Suprapubic skin (tissue), 4 donors: Measurements from ENCODE around the gene ZFP3.

Source experiments
- POLR2A ChIP-seq, 2 donors: fragments of 450-650 bp; IDR thresholded peaks; one replicate each; pipeline ENCODE4 v1.6.1; 2017; ENCODE audit warnings: antibody characterized with exemption in 2 of 2, mild to moderate bottlenecking in 2 of 2, moderate library complexity in 2 of 2
- POLR2AphosphoS5 ChIP-seq, 3 donors: sonication (generic); formaldehyde crosslinking; IDR thresholded peaks; one replicate each; pipeline ENCODE4 v1.6.1; 2017; ENCODE audit warnings: antibody characterized with exemption in 3 of 3
- TF ChIP-seq, protein P1 (sequence below), 2 donors: fragments of 200-600 bp in 1 of 2; fragments of 450-650 bp in 1 of 2; sonication (generic) in 1 of 2; IDR thresholded peaks; one replicate each; pipeline ENCODE4 v1.5.1; 2016 to 2019; ENCODE audit warnings: antibody characterized with exemption in 2 of 2, mild to moderate bottlenecking in 1 of 2, moderate library complexity in 1 of 2

DNA sequence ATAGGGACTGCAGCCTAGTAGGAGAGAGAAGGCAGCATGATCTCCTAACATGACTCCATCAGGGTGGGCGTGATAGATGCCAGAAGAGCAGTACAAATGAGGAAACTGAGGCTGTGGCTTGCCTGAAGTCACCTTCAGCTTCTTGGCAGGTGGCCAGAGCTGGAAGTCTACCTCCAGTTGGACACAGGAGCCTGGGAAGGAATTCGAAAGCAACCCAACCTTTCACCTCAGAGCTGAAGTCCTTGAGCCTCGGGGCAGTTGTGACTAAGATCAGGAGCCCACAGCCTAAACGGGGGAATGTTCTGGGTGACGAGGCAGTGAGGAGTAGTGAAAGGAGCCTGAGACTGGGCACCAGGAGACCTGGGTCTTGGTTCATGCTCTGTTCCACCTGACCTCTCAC, 33.6 kb upstream of the ZFP3 start:
- TF ChIP-seq, protein P1, sequence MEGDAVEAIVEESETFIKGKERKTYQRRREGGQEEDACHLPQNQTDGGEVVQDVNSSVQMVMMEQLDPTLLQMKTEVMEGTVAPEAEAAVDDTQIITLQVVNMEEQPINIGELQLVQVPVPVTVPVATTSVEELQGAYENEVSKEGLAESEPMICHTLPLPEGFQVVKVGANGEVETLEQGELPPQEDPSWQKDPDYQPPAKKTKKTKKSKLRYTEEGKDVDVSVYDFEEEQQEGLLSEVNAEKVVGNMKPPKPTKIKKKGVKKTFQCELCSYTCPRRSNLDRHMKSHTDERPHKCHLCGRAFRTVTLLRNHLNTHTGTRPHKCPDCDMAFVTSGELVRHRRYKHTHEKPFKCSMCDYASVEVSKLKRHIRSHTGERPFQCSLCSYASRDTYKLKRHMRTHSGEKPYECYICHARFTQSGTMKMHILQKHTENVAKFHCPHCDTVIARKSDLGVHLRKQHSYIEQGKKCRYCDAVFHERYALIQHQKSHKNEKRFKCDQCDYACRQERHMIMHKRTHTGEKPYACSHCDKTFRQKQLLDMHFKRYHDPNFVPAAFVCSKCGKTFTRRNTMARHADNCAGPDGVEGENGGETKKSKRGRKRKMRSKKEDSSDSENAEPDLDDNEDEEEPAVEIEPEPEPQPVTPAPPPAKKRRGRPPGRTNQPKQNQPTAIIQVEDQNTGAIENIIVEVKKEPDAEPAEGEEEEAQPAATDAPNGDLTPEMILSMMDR (IDR thresholded peaks at IDR 0.05): no peak
- TF ChIP-seq POLR2AphosphoS5 (IDR thresholded peaks at IDR 0.05) (no peak), POLR2A (IDR thresholded peaks at IDR 0.05) (no peak)
